Inflammatory macrophage (primary cell): ENCODE data around the gene TCF25.

Source experiments
- DNase-seq, 2 donors: peaks; one replicate each; pipeline ENCODE4 v3.0.0-alpha.2; 2020 to 2022

TCF25 gene

DNA sequence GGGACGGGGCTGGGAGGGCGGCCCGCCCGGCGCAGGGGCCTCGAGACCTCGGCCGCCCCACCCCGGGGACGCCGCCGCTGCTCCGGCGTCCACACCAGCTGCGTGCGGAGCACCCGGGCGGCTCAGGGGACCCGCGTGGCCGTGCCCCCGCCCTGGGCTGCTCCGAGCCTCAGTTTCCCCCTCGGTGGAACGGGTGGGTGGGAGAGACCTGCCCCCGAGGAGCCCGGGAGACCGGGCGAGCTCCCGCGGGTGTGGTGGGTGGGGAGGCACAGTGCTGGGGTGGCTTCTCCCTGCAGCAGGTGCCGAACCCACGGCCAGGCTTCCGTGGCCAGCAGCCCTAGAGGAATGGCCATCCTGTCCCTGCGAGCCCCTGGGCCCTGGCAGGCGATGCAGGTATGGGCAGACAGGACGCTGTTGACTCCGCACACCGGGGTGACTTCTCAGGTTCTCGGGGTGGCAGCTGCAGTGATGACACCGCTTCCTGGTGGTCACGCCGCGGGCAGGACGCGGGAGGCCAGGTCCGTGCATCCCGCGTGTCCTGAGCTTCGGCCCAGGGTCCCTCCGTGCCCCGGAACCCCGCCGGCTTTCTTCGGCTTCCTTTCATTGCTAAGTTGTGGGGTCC is 75.8 kb downstream of the TCF25 start:
- DNase-seq = no peak

DNA sequence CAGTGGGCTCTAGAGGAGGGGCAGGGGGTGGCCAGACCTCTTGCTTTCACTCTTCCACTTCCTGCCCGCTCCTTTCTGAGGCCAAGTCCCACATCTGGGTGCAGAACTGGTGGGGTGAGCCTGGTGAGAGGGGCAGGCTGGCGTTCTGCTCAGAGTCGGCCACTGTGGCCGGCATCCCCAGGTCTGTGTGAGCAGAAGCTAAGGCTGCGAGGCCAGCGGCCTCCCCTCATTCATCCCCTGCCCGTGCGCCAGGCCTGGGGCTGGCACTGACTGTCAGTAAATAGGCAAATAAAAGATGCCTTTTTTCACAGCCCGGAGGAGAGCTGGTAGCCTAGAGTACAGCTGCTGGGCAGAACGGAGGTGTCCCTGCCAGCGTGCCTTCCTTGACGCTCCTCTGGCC is 76.4 kb downstream of the TCF25 start:
- DNase-seq = no peak

DNA sequence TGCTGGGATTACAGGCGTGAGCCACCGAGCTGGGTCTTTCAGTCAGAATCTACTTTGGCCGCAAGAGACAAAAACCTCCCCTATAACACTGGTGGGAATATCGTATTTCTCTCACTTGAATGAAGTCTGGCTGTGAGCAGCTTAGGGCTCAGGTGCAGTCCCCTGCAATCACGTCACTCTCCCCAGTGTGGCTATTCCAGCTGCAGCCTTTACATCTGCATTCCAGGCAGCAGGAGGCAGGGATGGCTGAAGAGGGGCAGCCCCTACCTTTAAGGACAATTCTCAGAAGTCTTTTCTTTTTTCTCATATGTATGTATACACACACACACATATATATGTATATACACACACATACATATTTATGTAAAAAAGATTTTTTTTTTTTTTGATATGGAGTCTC is 78.1 kb downstream of the TCF25 start:
- no peak for DNase-seq

DNA sequence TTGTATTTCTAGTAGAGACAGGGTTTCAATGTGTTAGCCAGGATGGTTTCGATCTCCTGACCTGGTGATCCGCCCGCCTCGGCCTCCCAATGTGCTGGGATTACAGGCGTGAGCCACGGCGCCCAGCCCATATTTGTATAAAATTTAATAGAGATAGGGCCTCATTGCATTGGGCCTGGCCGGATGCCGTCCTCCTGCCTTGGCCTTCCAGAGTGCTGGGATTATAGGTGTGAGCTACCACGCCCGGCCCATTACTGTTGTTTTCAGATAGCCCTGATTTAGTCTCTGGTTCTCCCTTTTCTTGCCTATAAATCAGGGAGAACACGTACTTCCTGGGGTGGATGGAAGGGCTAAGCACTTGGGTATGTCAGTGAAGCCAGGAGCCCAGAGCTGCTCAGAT is 78.7 kb downstream of the TCF25 start:
- no peak for DNase-seq

DNA sequence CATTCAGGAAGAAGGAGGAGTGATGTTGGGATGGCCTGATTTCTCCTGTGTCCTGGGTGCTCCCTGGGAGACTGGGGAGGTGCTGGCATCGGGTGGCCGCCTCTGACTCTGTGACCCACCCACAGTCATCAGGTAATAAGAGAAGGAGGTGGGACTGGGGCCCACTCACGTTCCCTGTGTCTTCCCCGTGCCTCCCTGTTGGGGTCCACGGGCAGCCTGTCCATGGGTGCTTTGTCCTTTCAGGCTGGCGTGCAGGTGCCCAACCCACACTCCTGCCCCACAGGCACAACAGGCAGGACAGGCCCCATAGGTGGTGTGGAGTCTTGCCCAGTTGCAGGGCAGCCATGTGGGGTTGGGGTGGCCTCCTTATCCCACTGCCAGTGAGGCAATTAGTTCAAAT is 79.2 kb downstream of the TCF25 start:
- DNase-seq = no peak

DNA sequence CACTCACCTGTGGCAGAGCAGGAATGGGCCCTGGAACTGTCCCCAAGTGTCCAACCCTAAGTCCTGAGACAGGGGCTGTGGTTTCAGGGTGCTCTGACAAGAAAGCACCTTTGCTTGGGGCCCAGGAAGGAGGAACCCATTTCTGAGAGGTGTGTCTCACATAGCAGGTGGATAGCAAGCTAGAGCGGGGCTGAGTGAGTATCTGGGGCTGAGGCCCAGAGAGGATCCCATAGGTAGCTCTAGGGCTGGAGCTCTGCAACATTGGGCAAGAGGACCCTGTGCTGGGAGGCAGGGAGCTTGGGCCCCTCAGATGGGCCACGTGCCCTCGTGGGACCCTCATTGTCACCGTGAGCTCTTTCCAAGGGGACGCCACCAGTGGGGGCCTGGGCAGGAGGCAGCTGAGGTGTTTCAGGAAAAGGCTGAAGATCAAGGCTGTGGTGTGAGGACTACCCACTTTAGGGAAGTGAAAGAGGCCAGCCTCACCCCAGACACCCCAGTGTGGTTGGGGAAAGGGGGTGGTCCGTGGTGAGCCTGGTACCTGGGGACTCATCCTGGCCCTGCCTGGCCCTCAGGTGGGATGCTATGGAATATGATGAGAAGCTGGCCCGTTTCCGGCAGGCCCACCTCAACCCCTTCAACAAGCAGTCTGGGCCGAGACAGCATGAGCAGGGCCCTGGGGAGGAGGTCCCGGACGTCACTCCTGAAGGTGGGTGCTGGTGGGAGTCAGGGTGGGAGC is 80.4 kb downstream of the TCF25 start:
- DNase-seq = no peak

DNA sequence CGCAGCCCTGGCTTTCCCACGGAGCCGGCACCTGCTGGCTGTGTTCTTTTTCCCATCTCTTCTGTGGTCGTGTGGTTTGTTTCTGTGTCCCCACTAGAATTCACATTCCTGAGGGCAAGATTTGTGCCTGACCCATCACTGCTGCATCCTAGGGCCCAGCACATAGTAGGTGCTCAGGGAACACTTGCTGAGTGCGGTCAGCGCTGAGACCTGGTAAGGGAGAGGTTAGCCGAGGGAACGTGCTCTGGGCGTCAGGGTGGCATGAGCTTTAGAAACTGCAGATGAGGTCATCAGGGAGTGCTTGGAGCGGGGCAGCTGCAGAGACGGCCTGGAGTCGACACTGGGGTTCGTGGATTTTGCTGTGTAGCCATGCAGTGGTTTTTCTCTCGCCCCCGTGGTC is 81.1 kb downstream of the TCF25 start:
- DNase-seq = no peak

DNA sequence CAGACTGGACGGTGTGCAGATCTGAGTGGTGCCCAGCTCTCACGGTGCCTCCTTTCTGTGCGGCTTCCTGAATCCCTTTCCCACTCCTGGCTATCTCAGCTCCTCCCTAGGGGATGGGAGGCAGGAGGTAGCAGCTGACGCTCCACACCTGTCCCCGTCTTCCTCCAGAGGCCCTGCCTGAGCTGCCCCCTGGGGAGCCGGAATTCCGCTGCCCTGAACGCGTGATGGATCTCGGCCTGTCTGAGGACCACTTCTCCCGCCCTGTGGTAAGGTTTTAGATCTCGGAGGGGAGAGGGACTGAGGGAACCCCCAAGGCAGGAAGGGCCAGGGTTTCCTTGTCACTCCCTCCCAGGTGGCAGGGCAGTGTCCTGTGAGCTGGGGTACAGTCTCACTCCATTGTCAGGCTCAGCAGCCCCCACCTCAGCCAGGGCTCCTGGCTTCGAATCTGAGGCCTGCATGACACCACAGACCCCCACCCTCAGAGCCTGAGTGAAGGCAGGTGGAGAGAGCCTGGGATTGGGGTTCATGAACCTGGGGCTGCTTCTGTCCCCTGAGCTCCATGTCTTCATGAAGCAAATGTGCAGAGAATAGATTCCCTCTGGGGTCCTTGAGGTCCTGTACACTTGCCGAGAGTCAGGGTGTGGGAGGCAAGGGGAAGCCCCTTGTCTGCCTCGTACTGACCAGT is 81.8 kb downstream of the TCF25 start:
- DNase-seq = no peak

DNA sequence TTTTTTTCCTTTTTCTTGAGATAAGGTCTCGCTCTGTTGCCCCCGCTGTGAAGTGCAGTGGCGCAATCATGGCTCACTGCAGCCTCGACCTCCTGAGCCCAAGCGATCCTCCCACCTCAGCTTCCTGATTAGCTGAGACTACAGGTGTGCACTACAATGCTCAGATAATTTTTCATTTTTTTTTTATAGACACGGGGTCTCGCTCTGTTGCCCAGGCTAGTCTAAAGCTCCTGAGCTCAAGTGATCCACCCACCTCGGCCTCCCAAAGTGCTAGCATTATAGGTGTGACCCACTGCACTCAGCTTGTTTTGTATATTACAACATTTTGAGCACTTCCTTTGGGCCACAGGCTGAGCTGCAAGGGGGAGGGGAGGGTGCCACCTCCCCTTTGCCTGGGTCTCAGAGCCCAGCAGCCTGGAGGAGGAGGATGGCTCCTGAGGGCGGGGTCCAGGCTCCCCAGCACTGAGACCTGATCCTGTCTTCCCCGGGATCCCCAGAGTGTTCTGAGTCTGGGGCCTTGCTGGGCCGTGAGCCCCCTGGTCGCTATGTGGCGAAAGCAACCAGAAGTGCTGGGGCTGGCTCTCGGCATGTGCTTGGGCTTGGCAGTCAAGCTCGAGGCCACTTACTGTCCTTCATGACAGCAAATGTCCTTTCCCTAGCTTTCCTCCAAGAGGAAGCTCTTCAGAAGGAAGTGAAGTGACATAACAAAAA is 83.3 kb downstream of the TCF25 start:
- DNase-seq = peak; percentile 82 to 86

DNA sequence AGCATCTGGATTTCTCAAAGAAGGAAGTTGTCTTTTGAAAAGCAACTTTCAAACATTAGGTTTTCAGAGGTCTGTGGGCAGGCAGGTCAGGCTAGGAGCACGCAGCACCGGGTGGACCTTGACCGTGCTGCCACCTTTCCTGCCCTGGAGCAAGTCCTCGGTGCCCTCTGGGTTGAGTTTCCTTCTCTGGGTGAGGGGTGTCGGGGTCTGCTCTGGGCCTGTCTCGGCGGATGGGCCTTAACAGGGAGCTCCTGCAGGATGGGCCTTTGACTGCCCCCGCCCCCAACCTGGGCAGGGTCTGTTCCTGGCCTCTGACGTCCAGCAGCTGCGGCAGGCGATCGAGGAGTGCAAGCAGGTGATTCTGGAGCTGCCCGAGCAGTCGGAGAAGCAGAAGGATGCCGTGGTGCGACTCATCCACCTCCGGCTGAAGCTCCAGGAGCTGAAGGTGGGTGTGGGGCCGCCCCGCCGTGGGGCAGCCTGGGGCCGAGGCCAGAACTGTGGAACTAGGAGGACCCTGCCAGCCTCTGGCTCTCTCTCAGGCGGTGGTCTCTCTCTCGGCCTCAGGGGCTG is 83.9 kb downstream of the TCF25 start:
- DNase-seq = no peak

DNA sequence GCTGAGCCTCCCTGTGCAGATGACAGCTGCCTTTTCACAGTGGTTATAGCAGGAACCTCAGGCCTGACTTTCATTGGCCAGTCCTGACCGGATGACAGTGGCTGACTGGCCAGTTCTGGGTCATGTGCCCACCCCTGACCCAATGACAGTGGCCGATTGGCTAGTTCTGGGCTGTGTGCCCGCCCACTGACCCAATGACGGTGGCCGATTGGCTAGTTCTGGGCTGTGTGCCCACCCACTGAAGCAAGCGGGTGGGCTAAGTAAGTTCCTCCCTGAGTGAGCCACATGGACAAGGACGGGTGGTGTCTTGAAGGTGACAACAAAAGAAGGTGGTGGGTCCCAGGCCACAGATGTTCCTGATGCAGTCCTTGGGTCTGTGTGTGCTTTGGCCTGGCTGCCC is 84.7 kb downstream of the TCF25 start:
- peak; percentile 91 to 92 for DNase-seq

DNA sequence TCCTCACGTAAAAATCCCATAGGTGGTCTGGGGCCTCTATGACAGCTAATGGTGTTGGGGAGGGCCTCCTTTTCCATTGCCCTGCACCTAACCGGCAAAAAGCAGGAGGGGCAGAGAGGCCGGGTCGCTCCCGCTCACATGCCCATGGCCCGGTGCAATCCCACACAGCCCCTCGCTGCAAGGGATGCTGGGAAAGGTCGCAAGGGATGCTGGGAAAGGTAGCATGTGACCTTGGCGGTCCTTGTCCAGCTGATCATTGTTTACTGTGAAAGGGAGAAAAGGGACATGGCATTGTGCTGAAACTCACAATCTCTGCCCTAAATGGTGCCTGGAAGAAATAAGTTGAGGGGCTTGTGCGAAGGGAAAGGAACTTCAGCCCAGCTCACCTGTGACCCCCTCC is 85.2 kb downstream of the TCF25 start:
- no peak for DNase-seq

DNA sequence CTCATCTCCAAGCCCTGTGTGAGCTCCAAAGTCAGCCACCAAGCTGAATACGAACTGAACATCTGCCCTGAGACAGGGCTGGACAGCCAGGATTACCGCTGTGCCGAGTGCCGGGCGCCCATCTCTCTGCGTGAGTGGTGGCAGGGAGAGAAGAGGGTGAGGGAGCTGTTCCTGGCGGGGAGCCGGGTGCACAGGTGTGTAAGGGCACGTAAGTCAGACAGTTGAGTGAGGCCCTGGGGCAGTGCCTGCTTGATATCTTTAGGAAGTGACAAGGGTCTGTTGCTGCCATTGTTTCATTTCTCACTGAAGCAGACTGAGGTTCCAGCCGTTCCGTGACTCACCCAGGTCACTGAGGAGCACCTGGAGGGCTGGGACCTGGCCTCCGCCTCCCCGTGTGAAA is 87.6 kb downstream of the TCF25 start:
- no peak for DNase-seq
